BLaER1 (cell line): ENCODE results near the gene PTPRQ.

Source experiments
- H3K27ac ChIP-seq: shearing (Covaris generic); formaldehyde crosslinking; 2 replicates; pipeline ENCODE4 v1.8.1; 2022
- H3K27me3 ChIP-seq: shearing (Covaris generic); formaldehyde crosslinking; 2 replicates; pipeline ENCODE4 v1.8.1; 2022
- H3K36me3 ChIP-seq: shearing (Covaris generic); formaldehyde crosslinking; 2 replicates; pipeline ENCODE4 v1.8.1; 2022
- H3K4me1 ChIP-seq: shearing (Covaris generic); formaldehyde crosslinking; 2 replicates; pipeline ENCODE4 v1.8.1; 2022
- H3K4me2 ChIP-seq: shearing (Covaris generic); formaldehyde crosslinking; 2 replicates; pipeline ENCODE4 v1.8.1; 2022
- H3K4me3 ChIP-seq: shearing (Covaris generic); formaldehyde crosslinking; 2 replicates; pipeline ENCODE4 v1.8.1; 2022
- H3K9ac ChIP-seq: shearing (Covaris generic); formaldehyde crosslinking; 2 replicates; pipeline ENCODE4 v1.8.1; 2022
- H3K9me3 ChIP-seq: shearing (Covaris generic); formaldehyde crosslinking; 2 replicates; pipeline ENCODE4 v1.8.1; 2022
- H4K20me1 ChIP-seq: shearing (Covaris generic); formaldehyde crosslinking; 2 replicates; pipeline ENCODE4 v1.8.1; 2022
- Cebpa-rat ChIP-seq: shearing (Covaris generic); IDR thresholded peaks from 2 replicates; pipeline ENCODE4 v1.8.1; 2022

The PTPRQ gene

GRCh38 chr12:80707126-80707829 is 263.2 kb downstream of the PTPRQ start, which contains the start of gene MYF6:
TSS of gene MYF6 (plus strand) at chr12:80707634. CDS start at chr12:80707720, 86 bp downstream.
- TF ChIP-seq Cebpa-rat = no peak
- no peak within 1 kb of the TSS for H3K9ac ChIP-seq
- no peak within 1 kb of the TSS for H3K27ac ChIP-seq
- no peaks in the 10 kb centered on the region for H3K27me3 ChIP-seq
- peaks cover 6% of the 10 kb centered on the region; the same call in 1 of the 2 replicates for H3K9me3 ChIP-seq
- H3K4me2 ChIP-seq = no peak within 1 kb of the TSS
- no peak within 1 kb of the TSS for H3K4me3 ChIP-seq
- no peaks in the 10 kb centered on the region for H3K36me3 ChIP-seq
- H4K20me1 ChIP-seq = no peaks in the 10 kb centered on the region
- H3K4me1 ChIP-seq = no peaks in the 10 kb centered on the region

- no peak for TF ChIP-seq Cebpa-rat
- H4K20me1 ChIP-seq = no peaks in the 10 kb centered on the region
- H3K27me3 ChIP-seq = no peaks in the 10 kb centered on the region
- H3K4me1 ChIP-seq = no peaks in the 10 kb centered on the region
- H3K4me2 ChIP-seq = no peak overlapping the region
- H3K9me3 ChIP-seq = peaks cover 6% of the 10 kb centered on the region; the same call in 1 of the 2 replicates
- no peak overlapping the region for H3K4me3 ChIP-seq
- H3K9ac ChIP-seq = no peak overlapping the region
- H3K27ac ChIP-seq = no peak overlapping the region
- H3K36me3 ChIP-seq = no peaks in the 10 kb centered on the region
These were observed 263.8 kb downstream of the PTPRQ start for GRCh38 chr12:80707830-80708258.

- Histone ChIP-seq H3K4me3 (no peak overlapping the region), H3K4me1 (no peaks in the 10 kb centered on the region), H3K4me2 (no peak overlapping the region), H3K36me3 (no peaks in the 10 kb centered on the region), H3K27me3 (no peaks in the 10 kb centered on the region), H3K9ac (no peak overlapping the region), H3K27ac (no peak overlapping the region), H4K20me1 (no peaks in the 10 kb centered on the region), H3K9me3 (peaks cover 6% of the 10 kb centered on the region; the same call in 1 of the 2 replicates)
- no peak for TF ChIP-seq Cebpa-rat
These were observed 264.4 kb downstream of the PTPRQ start for GRCh38 chr12:80708259-80708974.

- H3K9me3 ChIP-seq = peaks cover 6% of the 10 kb centered on the region; the same call in 1 of the 2 replicates
- no peak overlapping the region for H3K4me3 ChIP-seq
- no peak overlapping the region for H3K9ac ChIP-seq
- no peaks in the 10 kb centered on the region for H3K36me3 ChIP-seq
- H3K4me2 ChIP-seq = no peak overlapping the region
- H3K4me1 ChIP-seq = no peaks in the 10 kb centered on the region
- TF ChIP-seq Cebpa-rat = peak; percentile 35; the same call in 1 of the 2 replicates
- no peak overlapping the region for H3K27ac ChIP-seq
- no peaks in the 10 kb centered on the region for H4K20me1 ChIP-seq
- H3K27me3 ChIP-seq = no peaks in the 10 kb centered on the region
These were observed 264.9 kb downstream of the PTPRQ start for GRCh38 chr12:80708975-80709328.

GRCh38 chr12:80709811-80710726 is 266.0 kb downstream of the PTPRQ start:
- Histone ChIP-seq H3K27me3 (no peaks in the 10 kb centered on the region), H3K9me3 (peaks cover 6% of the 10 kb centered on the region; the same call in 1 of the 2 replicates), H3K36me3 (no peaks in the 10 kb centered on the region), H3K4me1 (no peaks in the 10 kb centered on the region), H3K27ac (no peak overlapping the region), H3K4me2 (no peak overlapping the region), H4K20me1 (no peaks in the 10 kb centered on the region), H3K9ac (no peak overlapping the region), H3K4me3 (no peak overlapping the region)
- no peak for TF ChIP-seq Cebpa-rat

GRCh38 chr12:80710727-80711449 is 266.9 kb downstream of the PTPRQ start:
- peaks cover 6% of the 10 kb centered on the region; the same call in 1 of the 2 replicates for H3K9me3 ChIP-seq
- H4K20me1 ChIP-seq = no peaks in the 10 kb centered on the region
- no peaks in the 10 kb centered on the region for H3K36me3 ChIP-seq
- no peak overlapping the region for H3K9ac ChIP-seq
- TF ChIP-seq Cebpa-rat = no peak
- H3K4me2 ChIP-seq = no peak overlapping the region
- H3K27me3 ChIP-seq = no peaks in the 10 kb centered on the region
- no peaks in the 10 kb centered on the region for H3K4me1 ChIP-seq
- no peak overlapping the region for H3K4me3 ChIP-seq
- no peak overlapping the region for H3K27ac ChIP-seq

- H3K4me3 ChIP-seq = no peak overlapping the region
- H4K20me1 ChIP-seq = no peaks in the 10 kb centered on the region
- H3K4me1 ChIP-seq = no peaks in the 10 kb centered on the region
- no peak overlapping the region for H3K9ac ChIP-seq
- H3K4me2 ChIP-seq = no peak overlapping the region
- H3K27me3 ChIP-seq = no peaks in the 10 kb centered on the region
- H3K27ac ChIP-seq = no peak overlapping the region
- TF ChIP-seq Cebpa-rat = no peak
- peaks cover 11% of the 10 kb centered on the region; the same call in 1 of the 2 replicates for H3K9me3 ChIP-seq
- no peaks in the 10 kb centered on the region for H3K36me3 ChIP-seq
These were observed 267.8 kb downstream of the PTPRQ start for GRCh38 chr12:80711866-80712265.

- H3K4me3 ChIP-seq = no peak overlapping the region
- no peak overlapping the region for H3K4me2 ChIP-seq
- no peaks in the 10 kb centered on the region for H3K36me3 ChIP-seq
- peaks cover 11% of the 10 kb centered on the region; the same call in 1 of the 2 replicates for H3K9me3 ChIP-seq
- no peak for TF ChIP-seq Cebpa-rat
- no peaks in the 10 kb centered on the region for H3K4me1 ChIP-seq
- H3K9ac ChIP-seq = no peak overlapping the region
- H3K27ac ChIP-seq = no peak overlapping the region
- H4K20me1 ChIP-seq = no peaks in the 10 kb centered on the region
- H3K27me3 ChIP-seq = no peaks in the 10 kb centered on the region
These were observed 268.8 kb downstream of the PTPRQ start for GRCh38 chr12:80712866-80713265.

- no peak overlapping the region for H3K4me3 ChIP-seq
These were observed 269.4 kb downstream of the PTPRQ start for GRCh38 chr12:80713419-80713818.

More at GRCh38 chr12:80713419-80713818, 269.4 kb downstream of the PTPRQ start:
- no peak for TF ChIP-seq Cebpa-rat
- no peaks in the 10 kb centered on the region for H3K36me3 ChIP-seq
- H3K4me1 ChIP-seq = no peaks in the 10 kb centered on the region
- peaks cover 10% of the 10 kb centered on the region; the same call in 1 of the 2 replicates for H3K9me3 ChIP-seq
- H4K20me1 ChIP-seq = no peaks in the 10 kb centered on the region
- no peak overlapping the region for H3K27ac ChIP-seq
- no peak overlapping the region for H3K4me2 ChIP-seq
- H3K9ac ChIP-seq = no peak overlapping the region
- no peaks in the 10 kb centered on the region for H3K27me3 ChIP-seq
